Activated CD4-positive, alpha-beta T cell treated with anti-CD3 and anti-CD28 coated beads for 4 hours (primary cell): ENCODE results near the gene CETP.
"Not testable (repeated sequence)": the region's sequence is repeated elsewhere in the genome, so short reads cannot be mapped to it uniquely, and the experiment has no call there.

Source experiments
- DNase-seq, 2 donors: peaks; one replicate each; pipeline ENCODE4 v3.0.0-alpha.2; 2020

Gene CETP

GRCh38 chr16:56983211-56983751 lies 21.5 kb downstream of the CETP start:
- no peak for DNase-seq

- no peak for DNase-seq
Observed at GRCh38 chr16:56984639-56985038, 22.9 kb downstream of the CETP start.

- DNase-seq: no peak
Observed at GRCh38 chr16:56985288-56985961, 23.7 kb downstream of the CETP start.

- no peak for DNase-seq
Observed at GRCh38 chr16:56985962-56986360, 24.2 kb downstream of the CETP start.

GRCh38 chr16:56986361-56986760 lies 24.6 kb downstream of the CETP start:
- DNase-seq: no peak

- DNase-seq: not testable (repeated sequence)
Observed at GRCh38 chr16:56986908-56987307, 25.2 kb downstream of the CETP start.

- DNase-seq: no peak
Observed at GRCh38 chr16:56987692-56988091, 25.9 kb downstream of the CETP start.

- DNase-seq: no peak
Observed at GRCh38 chr16:56988161-56988947, 26.6 kb downstream of the CETP start.

- peak; percentile 96 to 97 for DNase-seq
Observed at GRCh38 chr16:56988948-56989945, 27.5 kb downstream of the CETP start, which contains the start of gene NLRC5. TSS of gene NLRC5 (plus strand) at chr16:56989557. CDS start at chr16:57020713, 31,156 bp downstream.

GRCh38 chr16:56989988-56990387 lies 28.2 kb downstream of the CETP start:
- no peak for DNase-seq

- no peak for DNase-seq
Observed at GRCh38 chr16:56990407-56991286, 28.9 kb downstream of the CETP start.

- not testable (repeated sequence) for DNase-seq
Observed at GRCh38 chr16:56992431-56992830, 30.7 kb downstream of the CETP start.

GRCh38 chr16:56993204-56993603 lies 31.5 kb downstream of the CETP start:
- DNase-seq: no peak

GRCh38 chr16:56994311-56994710 lies 32.6 kb downstream of the CETP start:
- DNase-seq: no peak

- no peak for DNase-seq
Observed at GRCh38 chr16:56995136-56995805, 33.5 kb downstream of the CETP start.

GRCh38 chr16:56997264-56997663 lies 35.5 kb downstream of the CETP start:
- DNase-seq: no peak

GRCh38 chr16:56997931-56998330 lies 36.2 kb downstream of the CETP start:
- DNase-seq: no peak

GRCh38 chr16:56998352-56998751 lies 36.6 kb downstream of the CETP start:
- no peak for DNase-seq

GRCh38 chr16:56998861-56999260 lies 37.1 kb downstream of the CETP start:
- no peak for DNase-seq

GRCh38 chr16:56999409-57000270 lies 37.9 kb downstream of the CETP start:
- DNase-seq: peak in 1 of 2 donors; percentile 41
